ENCODE results near the gene EML4. TPM values are rescaled to one million over a fixed set of nuclear protein-coding genes. Genes with fewer than 3 reads are reported as not detected.

Gene EML4
- total and polyA plus RNA-seq, 2 of the 13 experiments (the other 11 are each of a cell fraction or from before 2014, with no cell fraction given) = 243 to 476 TPM

GRCh38 chr2:42339191-42339912 is 170.2 kb downstream of the EML4 start (continued):
- TF ChIP-seq ZNF318 (CRISPR knock-in tag; IDR thresholded peaks at IDR 0.05) = 0 out of 2 replicates have a peak, but pooled peaks have one; percentile 20
- peak; percentile 37 to 60; a peak in 3 of 4 replicates for TF ChIP-seq POLR2A (IDR thresholded peaks at IDR 0.05; ENCODE audit: insufficient read depth in 1 of 2, low read depth in 2 of 2, low read length in 2 of 2)
- TF ChIP-seq ZNF687 (CRISPR knock-in tag; IDR thresholded peaks at IDR 0.05) = peak; percentile 35
- TF ChIP-seq NCOA5 (CRISPR knock-in tag; IDR thresholded peaks at IDR 0.05) = peak; percentile 85; the same call in 1 of the 2 replicates
- TF ChIP-seq BRF2 (CRISPR knock-in tag; IDR thresholded peaks at IDR 0.05) = no peak
- TF ChIP-seq PHB2 (IDR thresholded peaks at IDR 0.05; ENCODE audit: partially characterized antibody) = no peak
- TF ChIP-seq ZNF737 (CRISPR knock-in tag; IDR thresholded peaks at IDR 0.05; ENCODE audit: borderline replicate concordance) = no peak

Measured in HepG2 (cell line).